Activated CD4-positive, CD25-positive, alpha-beta regulatory T cell (primary cell): Measurements from ENCODE around the gene LIN7C.
"Not testable (repeated sequence)": the region's sequence is repeated elsewhere in the genome, so short reads cannot be mapped to it uniquely, and the experiment has no call there.

Experiments used
- DNase-seq, 4 experiments: peaks; one replicate each; lab custom pipeline; 2025; lab: John Stamatoyannopoulos, UW

Gene LIN7C, protein sequence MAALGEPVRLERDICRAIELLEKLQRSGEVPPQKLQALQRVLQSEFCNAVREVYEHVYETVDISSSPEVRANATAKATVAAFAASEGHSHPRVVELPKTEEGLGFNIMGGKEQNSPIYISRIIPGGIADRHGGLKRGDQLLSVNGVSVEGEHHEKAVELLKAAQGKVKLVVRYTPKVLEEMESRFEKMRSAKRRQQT

DNA sequence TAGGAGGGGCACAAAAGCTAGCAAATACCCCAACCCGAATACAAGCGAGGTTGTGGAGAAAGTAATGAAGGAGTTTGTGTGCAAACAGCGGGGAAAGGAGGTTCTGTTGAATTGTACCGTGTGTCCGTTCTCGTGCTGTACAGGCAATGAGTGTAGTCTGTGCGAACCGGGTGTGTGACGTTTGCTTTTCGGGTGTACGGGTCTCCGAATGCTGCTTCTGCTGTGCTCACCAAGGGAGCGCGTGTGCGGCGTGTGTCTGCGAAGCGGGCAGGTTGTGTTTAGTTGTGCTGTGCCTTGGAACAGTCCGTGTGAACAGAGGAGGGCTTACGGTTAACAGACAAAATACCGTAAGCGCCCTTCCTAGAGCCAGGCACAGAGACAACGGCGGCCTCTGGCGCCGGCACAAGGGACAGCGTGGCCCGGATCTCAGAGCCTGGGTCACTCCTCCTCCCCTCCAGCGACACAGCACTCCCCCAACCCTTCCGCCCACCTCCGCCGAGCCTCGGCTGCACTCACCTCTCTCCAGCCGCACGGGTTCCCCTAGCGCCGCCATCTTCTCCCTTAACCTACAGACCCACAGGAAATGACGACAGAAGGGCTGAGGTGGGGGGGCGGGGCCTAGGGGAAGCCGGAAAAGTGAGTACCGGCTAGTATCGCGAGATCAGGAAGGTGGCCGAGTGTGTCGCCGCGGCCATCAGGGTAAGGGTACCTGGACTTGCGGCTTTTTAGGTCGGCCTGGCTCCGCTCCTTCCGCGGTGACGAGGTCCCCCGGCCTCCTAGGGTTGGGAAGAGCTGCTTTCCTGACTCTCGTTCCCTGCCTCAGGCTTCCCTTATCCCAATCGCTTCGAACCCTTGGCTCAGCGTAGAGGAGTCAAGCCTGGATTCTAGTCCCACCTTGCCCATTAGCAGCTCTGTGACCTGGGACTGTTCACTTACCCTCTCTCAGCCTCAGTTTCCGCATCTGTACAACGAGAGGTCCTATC, at the start of gene LIN7C:
Gene LIN7C (minus strand): TSS at position 570 of the 983 bp plus-strand sequence. CDS start 17 bp downstream, at position 553.
- DNase-seq: peak; percentile 84 to 90 (median 86)

DNA sequence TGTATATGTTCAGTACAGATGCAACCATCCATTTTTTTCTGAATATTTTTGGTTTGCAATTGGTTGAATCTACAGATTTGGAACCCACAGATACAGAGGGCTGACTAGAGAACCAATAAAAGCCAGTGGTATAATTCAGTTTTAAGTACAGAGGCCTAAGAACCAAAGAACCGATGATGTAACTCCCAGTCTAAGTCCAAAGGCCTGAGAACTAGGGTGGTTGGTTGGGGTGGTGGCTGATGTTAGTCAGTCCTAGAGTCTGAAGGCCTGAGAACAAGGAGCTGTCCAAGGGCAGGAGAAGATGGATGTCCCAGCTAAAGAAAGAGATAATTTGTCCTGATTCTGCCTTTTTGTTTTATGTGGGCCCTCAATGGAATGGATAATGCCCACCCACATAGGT, 48.7 kb upstream of the LIN7C start:
- DNase-seq: no peak

DNA sequence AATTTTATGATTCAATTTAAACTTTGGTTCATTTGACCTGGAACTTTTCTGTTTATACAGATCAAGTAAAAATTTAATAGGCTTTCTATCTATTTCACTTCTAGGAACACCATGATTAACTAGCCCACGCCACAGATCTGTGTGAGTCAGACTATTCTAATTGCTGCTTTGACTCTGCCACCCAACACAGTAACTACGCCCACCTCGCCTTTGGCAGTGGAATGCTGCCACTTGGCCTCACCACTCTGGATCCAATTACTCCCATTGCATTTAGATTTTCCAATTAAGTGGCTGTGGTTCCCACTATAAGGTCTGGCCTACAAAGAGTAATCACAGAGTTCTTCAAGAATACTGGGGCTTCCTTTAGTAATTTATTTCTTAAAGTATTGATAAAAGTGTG, 46.6 kb upstream of the LIN7C start:
- DNase-seq: no peak

DNA sequence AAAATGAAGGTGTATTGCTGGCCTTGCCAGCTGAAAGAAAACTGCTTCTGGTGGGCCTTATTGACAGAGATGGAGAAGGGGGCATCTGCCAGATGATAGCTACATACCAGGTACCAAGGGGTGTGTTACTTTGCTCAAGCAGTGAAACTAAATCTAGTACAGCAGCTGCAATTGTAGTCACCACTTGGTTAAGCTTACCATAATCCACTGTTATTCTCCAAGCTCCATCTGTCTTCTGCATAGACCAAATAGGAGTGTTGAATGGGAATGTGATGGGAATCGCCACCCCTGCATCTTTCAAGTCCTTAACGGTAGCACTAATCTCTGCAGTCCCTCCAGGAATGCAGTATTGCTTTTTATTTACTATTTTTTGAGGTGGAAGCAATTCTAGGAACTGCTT, 45.8 kb upstream of the LIN7C start:
- DNase-seq: no peak

DNA sequence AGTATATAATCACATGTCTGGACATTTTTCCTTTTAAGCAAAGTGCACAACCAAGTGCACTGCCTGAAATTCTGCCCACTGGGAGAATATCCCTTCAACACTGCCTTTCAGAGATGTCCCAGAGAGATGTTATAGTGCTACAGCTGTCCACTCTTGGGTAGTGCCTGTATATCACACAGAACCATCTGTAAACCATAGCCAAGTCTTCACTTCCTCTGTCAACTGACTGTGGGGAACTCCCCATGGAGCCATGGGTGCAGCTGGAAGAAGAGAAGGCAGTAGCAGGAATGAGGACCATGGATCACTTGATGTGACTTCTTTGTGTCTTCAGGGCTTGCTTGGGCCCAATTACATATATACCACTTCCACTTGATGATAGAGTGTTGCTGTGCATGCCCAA, 44.6 kb upstream of the LIN7C start:
- no peak for DNase-seq

DNA sequence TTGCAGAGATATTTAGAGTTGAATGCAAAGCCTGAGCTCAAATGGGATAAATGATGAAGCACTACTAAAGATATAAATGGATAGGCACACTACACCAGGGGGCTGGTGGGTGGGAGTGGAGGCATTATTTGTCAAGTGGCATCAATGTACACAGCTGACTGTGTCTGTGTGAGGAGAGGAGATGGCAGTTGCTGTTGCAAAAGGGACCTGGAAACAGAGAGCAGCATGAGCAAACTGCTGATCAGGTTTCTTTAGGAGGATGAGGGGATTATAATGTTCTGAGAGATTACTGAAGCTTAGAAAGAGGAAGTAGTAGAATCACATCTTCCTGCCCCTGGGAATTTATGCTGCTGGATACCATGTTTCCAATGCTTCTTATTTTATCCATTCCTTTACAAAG, 39.4 kb upstream of the LIN7C start:
- no peak for DNase-seq

DNA sequence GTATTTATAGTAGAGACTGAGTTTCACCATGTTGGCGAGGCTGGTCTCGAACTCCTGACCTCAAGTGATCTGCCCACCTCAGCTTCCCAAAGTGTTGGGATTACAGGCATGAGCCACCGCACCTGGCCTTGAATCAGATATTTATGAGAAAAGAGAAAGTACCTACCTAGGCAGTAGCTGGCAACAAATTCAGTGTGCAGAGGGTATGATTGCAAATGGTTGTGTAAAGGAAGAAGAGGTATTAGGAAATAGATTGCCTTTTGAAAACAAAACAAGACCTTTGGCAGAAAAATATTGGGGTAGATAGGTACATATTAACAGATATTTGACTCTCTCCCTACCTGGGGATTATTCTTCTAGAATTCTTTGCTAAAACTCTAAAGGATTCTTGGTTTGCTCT, 38.5 kb upstream of the LIN7C start:
- no peak for DNase-seq

DNA sequence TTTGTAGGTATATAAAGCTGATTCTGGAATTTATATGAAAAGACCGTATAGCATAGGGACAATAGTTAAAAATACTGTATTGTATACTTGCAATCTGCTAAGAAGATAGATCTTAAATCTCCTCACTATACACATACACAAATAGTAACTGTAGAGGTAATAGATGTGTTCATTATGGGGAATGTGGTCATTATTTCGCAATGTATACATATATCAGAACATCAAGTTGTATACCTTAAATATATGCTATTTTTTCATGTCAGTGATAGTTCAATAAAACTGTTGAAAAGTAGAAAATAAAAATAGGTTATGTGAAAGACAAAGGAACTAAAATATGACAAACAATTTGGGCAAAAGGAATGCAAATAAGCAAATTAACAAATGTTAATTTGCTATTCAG, 35.2 kb upstream of the LIN7C start:
- no peak for DNase-seq

DNA sequence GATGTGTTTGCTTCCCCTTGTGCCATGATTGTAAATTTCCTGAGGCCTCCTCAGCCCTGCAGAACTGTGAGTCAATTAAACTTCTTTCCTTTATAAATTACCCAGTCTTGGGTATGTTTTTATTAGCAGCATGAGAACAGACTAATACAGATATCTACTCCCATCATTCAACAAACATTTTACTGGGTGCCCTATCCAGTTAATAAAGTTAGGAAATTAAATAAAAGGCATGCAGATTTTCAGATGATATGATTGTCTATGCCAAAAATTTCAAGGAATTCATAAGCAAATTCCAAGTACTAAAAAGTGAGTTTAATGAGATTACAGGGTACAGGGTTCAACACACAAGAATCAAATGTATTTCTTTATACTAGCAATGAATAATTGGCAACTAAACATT, 33.5 kb upstream of the LIN7C start:
- DNase-seq: no peak

DNA sequence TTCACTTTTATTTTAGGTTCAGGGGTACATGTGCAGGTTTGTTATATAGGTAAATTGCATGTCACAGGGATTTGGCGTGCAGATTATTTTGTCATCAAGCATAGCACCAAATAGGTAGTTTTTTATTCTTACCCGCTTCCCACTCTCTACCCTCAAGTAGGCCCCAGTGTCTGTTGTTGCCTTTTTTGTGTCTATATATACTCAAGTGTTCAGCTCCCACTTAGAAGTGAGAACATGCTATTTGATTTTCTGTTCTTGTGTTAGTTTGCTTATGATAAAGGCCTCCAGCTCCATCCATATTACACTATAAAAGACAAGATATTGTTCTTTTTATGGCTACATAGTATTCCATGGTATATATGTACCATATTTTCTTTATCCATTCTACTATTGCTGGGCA, 28.5 kb upstream of the LIN7C start:
- no peak for DNase-seq

DNA sequence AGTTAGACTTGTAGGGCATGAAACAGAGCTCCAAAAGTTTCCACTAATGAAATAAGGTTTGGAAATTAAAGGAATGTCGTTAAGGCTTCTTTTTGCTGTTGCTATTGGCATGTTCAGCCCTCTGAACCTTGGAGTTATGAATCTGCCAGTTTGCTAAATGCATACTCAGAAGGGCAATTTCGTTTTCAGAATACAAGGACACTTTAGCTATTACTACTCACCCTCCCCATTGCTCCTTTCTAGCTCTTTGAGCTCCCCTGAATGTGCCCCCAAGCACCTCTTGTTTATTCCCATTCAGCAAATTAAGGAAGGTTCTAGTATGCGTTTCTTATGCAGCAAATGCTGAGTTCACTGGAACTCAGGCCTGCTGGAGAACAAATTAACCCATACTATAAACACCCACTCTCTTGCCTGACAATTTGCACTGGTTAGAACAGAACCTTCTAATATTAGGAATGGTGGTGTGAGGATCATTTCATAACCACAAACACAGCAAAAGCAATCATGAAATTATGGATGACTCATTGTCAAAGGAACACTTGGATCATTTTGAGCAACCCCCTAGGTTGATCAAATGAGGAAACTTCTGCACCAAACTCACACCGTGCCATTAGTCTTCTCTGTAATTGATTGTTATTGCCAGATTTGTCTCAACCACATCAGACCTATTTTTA, 26.2 kb upstream of the LIN7C start:
- no peak for DNase-seq

DNA sequence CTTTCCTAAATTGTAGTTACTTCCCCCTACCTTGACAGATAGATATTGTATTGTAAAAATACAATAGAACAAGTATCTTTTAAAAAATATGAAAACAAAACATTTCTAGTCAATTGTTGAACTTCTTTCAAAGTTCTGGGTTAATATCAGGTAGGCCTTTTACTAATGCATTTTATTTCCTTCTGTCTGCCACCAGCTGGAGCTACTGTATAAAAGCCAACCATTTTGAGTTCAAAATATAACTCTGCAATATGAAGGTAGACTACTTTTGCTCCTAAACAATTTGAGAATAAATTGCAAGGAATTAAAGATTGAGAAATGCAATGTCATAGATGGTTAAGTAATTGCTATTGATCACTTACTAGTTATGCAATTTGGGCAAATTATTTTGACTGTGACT, 22.1 kb upstream of the LIN7C start:
- DNase-seq: no peak

DNA sequence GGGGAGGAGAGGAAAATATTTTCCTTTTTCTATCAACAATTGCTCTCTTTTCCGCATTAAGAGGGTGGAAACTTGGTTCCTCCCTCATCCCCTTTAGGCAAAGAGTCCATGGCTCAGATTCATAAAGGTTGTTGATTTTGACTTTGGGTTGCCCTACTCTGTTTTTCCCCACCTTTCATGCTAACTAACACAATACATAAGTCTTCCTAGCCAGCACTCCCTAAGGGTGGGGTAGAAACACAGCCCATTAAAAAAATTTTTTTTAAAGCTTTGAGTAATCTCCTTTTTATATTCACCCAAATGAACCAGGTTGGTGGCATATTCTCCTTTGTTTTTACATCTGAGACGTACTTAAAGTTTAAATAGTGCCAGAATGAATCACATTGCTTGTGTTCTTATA, 20.0 kb upstream of the LIN7C start:
- no peak for DNase-seq

DNA sequence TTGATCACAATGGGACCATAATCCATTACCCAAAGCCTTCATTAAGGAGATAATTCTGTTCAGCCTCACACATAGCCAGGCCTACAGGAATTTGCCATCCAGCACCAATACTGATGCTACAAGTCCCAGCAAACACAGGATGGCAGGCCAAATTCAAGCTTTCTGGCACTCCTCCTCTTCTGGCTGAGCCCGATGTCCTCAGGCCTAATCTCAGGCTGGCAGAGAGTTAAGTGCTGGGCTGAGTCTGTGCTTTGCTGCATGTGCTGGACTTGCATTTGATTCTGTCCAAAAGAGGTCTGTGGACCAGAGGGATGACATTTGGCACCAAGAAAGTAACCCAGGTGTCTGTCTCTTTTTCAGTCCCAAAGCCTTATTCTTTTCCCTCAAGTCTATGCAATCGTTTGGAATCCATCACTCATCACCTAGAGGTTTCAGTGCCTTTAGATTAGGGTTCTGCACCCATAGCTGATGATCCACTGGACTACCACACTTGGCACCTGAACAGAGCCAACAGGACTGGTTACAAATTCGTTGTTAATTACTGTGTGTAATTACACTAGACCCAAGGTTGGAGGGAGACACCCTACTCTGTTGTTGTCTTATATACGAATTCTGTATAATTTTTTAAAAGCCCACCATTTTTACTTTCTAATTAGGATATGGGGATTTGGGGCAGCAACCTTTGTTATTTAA, 19.4 kb upstream of the LIN7C start:
- no peak for DNase-seq

DNA sequence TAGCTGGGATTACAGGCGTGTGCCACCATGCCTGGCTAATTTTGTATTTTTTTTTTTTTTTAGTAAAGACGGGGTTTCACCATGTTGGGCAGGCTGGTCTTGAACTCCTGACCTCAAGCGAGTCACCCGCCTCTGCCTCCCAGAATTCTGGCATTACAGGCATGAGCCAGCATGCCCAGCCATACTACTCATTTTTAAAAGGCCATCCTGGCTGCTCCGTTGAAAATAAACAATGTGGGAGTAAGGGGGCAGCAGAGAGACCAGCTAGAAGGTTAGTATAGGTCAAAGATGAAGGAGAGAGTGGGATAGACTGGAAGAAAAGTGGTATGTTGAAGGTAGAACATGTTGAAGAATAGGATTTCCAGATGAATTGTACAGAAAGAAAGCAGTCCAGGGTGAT, 17.6 kb upstream of the LIN7C start:
- DNase-seq: no peak

DNA sequence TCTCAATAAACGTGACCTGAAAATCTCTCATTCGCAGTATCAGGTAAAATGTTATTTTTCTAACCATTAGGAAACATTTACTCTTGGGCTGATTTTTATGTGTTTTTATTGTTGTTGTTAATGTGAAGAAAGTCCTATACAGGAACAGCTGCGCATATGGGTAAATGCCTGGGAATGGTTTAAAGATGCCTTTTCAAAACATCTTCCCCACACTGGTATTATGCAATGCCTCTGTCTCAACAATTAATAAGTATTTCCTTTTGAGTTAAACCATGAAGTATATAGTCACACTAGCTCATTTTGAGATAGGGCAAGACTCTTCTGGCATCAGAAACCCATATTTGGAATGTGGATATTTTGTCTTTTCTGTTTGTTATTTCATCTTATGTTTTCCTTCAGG, 13.7 kb upstream of the LIN7C start:
- DNase-seq: no peak

DNA sequence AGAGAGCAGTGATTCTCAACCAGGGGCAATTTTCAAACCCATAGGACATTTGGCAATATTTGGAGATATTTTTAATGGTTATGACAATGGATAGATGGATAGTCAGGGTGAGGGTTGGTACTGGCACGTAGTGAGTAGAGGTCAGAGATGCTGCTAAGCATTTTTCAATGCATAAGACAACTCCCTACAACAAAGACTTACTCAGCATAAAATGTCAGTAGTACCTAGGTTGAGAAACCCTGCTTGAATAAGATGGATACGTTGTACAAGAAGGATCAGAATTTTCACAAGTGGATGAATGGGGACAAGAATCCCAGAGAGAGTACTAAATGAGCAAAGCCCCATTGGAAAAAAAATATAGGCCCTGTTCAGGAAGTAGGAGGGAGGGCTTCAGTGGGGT, 11.9 kb upstream of the LIN7C start:
- DNase-seq: no peak

DNA sequence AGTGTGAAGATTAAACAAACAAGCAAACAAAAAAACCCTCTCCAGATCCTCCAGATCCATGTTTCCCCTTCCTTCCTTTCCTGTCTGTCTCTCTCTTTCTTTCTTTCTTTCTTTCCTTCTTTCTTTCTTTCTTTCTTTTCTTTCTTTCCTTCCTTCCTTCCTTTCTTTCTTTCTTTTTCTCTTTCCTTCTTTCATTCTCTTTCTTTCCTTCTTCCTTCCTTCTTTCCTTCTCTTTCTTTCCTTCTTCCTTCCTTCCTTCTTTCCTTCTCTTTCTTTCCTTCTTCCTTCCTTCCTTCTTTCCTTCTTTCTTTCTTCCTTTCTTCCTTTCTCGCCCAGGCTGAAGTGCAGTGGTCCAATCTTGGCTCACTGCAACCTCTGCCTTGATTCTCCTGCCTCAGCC, 10.9 kb upstream of the LIN7C start:
- DNase-seq: not testable (repeated sequence)

DNA sequence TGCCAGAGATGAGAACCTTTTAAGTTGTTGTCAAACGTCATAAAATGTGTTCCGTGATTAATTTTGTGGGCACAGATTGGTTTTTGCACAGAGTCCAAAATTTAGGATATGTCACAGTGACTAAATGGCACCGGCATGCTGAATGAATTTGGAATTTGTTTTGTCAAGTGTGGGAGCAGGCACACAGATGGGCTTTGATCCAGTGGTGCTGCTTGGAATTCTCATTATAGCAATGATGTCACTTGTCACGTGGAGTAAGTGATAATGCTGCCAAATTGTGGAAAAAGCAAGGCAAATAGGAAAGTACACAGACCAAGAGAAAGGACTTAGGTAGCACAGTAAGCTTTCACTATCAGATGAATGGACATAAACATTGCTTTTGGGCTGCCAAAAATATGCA, 8.0 kb upstream of the LIN7C start:
- no peak for DNase-seq

DNA sequence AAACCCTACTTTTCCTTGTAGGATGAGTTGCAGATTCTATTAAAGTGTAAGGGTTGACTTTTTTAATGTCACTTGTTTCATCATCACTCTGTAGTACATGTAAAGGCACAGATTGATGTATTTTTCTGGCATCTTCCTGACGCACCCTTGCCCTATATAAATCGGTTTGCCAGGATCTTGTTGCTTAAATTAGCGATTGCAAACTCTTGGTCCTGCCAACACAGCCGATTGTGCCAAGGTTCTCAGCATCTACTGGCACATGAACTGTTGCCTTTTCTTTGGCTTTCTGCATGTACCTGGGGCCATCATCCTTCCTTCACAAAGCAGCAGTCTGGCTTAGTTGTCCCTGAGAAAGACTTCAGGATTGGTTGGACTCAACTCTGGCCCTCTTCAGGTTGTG, 7.5 kb upstream of the LIN7C start:
- no peak for DNase-seq

DNA sequence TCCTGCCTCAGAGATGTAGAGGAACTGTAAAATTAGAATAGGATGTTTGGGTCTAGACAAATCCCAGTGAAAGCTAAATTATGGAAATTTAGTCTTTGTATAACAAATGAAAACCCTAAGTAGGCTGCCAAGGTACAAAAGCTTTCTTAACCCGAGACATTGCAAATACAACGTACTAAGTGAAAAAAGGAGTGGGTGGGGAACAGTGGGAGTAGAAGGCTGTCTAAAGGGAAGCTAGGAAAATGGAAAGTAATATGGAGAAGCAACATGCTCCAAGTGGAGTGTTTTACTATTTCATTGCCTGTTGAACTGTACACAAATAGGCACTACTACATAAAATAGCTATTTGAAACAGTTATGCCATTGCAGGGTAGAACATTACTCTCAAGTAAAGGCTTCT, 6.8 kb upstream of the LIN7C start:
- DNase-seq: no peak

DNA sequence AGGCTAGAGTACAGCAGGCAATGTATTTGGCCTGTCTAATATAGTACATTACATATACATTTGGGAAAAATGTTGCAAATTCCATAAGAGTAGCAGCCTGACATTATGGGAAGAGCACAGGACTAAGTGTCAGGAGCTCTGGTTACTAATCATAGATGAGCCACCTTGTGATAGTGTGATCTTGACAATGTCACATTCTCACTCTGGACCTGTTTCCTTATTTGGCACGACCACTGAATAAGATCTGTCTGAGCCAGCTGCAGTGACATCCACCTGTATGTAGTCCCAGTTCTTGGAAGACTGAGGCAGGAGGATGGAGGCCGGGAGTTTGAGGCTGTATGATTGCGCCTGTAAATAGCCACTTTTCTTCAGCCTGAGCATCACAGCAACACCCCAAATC, 5.7 kb upstream of the LIN7C start:
- no peak for DNase-seq
